ENCODE results near the gene CXorf38.
A peak's percentile ranks its signal among the peaks of the same experiment; 100 is the strongest.

The CXorf38 gene

DNA sequence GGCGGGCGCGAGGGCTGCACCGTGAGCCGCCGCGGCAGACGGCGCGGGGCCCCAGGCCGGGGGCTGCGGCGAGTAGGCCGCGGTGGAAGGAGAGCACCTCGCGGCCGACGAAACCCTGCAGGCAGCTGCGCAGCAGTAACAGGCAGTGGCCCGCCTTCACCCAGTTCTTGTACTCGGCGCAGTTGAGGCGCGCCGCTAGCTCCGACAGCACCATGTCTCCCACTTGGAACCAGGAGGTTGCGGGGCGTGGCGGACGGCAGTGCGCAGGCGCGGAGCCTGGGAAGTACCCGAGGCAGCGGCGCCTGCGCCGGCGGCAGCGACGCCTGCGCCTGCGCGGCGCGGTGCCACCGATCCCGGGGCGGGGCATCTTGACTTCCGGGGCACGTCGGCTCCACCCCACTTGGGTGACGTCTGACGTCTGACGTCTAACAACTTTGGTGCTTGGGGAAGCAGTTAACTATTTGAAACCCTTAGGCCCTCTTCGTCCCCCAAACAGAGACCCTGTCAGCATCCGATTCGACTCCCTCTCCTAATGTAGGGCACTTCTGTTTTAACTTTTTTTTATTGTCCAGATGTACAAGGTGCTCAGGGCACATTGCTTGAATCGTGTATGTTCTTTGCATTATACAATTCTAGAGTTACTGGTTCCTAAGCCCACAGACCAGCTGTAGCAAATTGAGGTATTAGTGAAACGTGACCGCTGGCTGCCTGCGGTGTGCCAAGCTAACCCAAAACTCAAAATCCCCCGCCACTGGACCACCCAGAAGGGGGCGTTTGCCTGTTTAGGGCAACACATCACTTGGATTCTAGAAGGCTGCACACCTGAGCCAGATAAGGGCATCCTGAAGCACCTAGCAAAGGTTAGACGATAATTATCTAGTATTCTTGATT lies at the start of gene CXorf38:
Gene CXorf38 (minus strand): TSS at position 255 of the 891 bp plus-strand sequence. CDS start 41 bp downstream, at position 214.
- DNase-seq, result peak; percentile 97

- DNase-seq, result no peak
Observed at GRCh38 chrX:40694802-40695201, 47.4 kb upstream of the CXorf38 start.

GRCh38 chrX:40688929-40689328 lies 41.6 kb upstream of the CXorf38 start:
- DNase-seq, result no peak

DNA sequence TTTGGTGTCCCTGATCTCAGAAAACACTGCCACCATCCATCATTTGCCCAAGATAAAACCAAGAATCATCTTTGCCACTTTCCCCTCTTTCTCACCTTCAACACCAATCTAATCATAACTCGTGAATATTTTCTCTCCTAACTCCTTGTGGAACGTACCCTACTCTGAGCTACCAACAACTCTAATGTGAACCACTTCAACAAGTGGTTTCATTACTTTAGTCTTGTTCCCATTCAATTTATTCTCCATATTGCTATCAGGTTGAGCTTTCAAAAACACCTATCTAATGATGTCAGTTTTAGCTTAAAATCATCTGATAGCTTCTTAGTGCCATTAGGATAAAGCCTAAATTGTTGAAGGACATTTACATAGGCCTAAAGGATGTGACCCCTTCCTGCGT lies 39.8 kb upstream of the CXorf38 start:
- DNase-seq, result no peak

- DNase-seq, result no peak
Observed at GRCh38 chrX:40685362-40685918, 38.1 kb upstream of the CXorf38 start.

DNA sequence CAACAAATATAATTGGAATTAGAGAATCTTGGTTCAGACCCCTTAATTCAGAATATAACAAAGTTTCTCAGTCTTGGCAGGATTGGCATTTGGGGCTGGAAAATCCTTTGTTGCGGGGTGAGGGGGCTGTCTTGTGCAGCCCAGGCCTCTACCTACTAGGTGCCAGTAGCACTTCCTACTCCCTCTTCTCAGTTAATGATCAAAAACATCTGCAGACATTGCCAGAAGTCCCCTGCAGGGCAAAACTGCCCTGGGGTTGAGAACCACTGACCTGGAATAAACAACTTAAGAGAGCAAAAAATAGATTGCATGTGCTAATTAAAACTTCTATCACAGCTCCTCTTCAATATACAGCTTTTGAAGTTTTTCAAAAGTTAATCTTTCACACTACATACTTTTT lies 36.7 kb upstream of the CXorf38 start:
- DNase-seq, result no peak

- no peak for DNase-seq
Observed at GRCh38 chrX:40683245-40683644, 35.9 kb upstream of the CXorf38 start.

- no peak for DNase-seq
Observed at GRCh38 chrX:40671126-40671525, 23.8 kb upstream of the CXorf38 start.

- no peak for DNase-seq
Observed at GRCh38 chrX:40663880-40664630, 16.7 kb upstream of the CXorf38 start.

DNA sequence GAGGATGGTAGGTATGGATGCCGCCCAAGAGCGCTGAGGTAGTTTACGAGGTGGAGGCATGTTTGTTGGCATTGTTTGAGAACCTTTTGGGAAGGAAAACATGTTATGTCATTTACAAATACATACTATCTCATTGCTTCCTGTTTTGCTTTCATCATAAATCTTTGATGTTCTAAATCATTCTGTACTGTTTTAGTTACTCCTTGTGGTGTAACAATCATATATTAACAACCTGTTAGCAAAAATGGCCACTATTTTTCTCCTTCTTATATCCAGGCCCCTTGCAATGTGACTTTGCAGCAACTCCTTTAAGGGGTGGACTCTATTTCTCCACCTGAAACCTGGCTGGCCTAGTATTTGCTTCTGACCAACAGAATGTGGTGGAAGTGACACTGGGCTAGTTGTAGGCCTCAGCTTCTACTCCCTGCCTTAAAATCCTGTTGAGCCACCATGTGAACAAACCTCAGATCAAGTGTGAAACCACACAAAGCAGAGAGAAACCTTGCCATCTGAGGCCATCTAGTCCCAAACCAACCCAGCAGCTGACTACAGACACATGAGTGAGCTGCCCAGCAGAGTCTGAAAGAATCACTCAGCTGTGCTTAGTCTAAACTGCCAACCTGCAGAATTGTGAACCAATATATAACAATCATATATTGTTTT lies 15.8 kb upstream of the CXorf38 start:
- DNase-seq, result no peak

- no peak for DNase-seq
Observed at GRCh38 chrX:40661489-40661888, 14.1 kb upstream of the CXorf38 start.

- DNase-seq, result no peak
Observed at GRCh38 chrX:40660381-40660780, 13.0 kb upstream of the CXorf38 start.

DNA sequence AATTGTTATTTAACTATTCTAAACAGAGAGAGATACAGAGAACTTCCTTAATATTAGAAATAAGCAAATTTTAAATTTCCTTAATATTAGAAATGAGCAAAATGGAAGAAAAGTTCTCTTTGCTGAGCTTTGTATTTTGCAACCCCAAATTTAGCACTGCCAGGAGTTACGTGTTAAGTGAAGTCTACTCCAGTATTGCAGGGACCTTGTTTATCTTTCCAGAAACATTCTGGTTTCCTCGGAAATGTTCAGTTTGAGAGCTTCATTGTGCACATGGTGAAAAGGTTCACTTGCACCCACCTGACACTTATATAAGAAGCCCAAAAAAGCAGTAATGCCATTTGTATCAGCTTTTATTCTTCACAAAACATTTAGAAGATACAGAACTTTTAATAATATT lies 6.2 kb upstream of the CXorf38 start:
- no peak for DNase-seq

DNA sequence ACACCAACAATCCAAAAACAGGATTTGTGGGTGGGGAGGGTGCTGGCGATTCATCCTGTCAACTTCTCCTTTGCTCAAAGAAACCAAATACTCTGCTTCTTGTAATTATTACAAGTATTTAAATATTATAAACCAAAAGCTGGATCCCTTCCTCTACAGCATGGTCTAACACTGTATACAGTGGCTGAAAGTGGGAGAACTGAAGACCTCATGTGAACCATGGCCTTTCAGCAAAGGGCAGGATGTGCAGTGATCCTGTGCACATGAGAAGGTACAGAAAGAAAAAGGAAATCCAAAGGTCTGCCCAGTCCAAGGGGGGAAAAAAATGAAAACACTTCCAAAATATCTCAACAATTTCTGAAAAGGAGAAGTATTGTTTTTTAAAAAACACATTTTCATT lies 5.3 kb upstream of the CXorf38 start:
- no peak for DNase-seq

DNA sequence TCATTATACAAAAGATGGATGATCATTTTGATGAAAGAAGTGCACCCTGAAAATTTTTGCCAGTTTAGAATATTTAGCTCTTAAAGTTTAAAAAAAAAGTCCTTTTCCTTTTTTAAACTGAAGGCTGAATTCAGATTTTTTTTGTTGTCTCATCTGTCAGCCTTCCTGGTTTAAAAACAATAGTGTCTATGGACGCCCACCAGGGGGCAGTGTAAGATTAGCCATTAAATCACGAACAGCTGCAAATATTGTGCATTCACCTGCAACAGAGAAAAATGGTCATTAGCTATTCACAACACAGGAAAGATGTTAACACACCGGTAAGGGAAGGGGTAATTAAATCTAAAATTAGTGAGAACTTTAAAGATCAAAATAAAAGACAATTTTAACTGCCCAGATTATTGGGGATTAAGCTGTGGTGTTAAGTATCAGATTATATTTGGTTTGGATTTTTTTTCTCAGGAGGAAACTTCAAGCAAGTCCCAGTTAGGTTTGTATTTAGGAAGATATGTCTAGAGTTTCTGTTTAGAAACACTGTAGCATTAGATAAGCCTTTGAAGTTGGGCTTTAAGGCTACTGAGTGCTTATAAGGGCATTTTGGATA lies 4.4 kb upstream of the CXorf38 start:
- peak; percentile 75 for DNase-seq

DNA sequence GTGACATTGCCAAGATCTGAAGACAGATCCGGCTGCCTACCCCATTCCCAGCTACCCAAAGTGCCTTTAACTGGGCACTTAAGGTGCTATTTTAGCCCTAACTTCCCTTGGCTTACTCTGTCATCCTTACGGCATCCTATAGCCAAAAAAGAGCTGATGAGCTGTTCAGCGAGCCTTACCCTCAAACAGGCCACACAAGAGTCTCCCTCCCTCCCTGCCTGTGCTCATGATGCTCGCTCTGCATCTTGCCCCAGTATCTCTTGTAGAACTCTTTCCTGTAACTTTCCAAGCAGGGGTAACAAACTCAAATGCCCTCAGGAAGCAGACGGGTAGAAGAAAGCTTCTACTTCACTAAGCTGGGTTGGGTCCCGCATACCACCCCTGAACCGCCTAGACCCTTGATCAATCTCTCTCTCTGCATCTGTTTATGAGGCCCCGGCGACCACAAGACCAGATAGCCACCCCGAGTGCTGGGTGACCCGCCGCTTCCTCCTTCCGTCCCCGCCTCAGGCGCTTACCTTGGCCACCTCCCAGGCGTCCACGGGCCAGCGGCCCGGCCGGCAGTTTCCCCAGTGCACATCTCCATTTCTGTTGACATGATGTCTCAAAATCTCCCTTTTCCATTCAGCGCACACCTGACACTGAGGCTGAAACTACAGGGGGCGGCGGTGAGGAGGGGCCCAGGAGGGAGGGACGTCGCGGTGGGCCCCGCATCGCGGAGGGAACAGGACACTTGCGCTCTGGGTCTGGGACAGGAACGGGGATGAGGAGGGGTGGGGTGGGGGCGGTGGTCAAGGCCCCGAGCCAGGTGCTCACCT lies 663 bp downstream of the CXorf38 start:
- peak; percentile 48 for DNase-seq

DNA sequence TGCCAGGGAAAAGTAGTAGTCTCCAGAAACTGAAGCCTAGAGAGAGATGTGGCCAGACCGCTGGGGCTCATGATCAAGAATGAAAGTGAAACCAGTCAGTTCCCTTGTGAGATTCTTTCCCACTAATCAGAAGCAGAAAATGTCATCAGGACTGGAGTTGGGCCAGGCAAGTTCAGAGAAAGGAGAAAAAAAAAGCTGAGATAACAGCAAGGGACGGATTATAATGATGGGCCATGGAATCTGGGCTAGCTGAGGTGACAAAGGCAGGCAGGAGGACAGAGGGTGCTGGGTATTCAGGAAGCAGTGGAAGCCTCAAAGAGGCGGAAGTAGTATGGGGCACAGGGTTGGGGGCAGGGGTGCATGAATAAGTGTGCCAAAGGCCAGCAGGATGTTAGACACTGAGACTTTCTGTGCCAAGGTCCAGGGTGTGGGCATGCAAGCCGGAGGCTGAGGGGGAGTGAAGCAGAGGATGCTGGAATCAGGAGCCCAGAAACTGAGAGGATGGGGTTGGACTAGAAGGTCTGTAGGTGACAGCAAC lies 2.5 kb downstream of the CXorf38 start:
- DNase-seq, result peak; percentile 51

DNA sequence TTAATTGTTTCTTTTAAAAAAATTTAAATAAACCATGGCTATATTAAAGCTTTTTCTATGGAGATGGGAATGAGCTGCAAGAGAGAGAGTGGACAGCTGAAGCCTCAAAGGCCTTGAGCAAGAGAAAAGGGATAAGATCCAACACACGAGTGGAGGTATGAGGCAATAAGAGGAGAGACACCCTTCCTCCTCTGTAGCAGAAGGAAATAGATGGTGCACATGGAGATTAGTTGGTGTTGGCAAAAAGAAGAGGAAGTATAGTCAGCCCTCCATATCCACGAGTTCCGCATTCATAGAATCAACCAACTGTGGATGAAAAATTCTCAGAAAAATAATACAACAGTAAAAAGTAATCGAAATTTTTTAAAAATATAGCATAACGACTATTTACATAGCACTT lies 3.2 kb downstream of the CXorf38 start:
- DNase-seq, result no peak

DNA sequence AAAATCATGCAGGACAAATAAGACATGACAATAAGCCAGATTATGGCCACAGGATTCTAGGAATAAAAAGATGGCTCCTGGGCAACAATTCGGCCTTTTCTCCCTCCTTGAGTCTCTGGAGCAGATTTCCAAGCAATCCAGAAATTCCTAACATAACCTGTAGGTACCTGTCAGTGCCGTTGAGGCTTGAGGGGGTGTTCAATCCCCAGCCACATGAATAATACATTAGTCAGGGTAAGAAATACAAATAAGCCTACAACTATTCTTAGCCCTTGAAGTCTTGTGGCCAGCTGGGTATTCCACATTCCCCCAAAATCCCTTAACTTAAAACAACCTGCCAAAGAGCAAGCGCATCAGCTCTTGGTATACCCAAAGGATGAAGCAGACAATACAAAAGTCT lies 9.7 kb downstream of the CXorf38 start:
- DNase-seq, result no peak

DNA sequence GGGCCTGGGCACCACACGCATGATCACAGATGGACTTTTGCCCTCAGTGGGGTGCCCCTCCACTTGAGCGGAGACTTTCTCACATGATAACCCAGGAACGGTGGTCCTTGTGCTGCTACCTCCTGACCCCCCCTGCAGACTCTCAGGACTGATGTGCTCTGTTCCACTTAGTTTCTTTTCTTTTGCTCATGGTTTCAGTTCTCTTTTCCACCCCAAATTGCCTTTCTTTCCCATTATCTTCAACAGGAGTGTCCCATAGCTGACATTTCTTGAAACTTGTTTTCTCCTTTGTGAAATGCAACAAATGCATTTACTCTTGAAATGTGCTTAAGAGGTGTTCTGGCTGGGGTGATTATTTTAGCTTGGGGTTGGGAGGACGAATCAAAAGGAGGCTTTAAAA lies 15.2 kb downstream of the CXorf38 start:
- DNase-seq, result no peak

GRCh38 chrX:40628506-40628905 lies 18.9 kb downstream of the CXorf38 start:
- no peak for DNase-seq

DNA sequence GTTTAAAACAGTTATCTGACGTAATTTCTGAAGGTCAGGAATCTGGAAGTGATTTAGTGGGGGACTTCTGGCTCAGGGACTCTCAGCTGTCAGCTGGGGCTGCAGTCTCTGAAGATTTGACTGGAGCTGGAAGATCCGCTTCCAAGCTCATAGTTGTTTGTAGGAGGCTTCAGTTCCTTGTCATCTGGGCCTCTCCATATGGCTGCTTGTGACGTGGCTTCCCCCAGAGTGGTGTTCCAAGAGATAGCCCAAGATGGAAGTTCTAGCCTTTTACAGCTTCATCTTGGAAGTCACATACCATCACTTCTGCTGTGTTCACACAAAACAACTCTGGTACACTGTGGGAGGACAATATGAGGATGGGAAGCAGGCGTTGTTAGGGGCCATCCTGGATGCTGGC lies 22.1 kb downstream of the CXorf38 start:
- no peak for DNase-seq

Data from femur (tissue), 1 donor.